HG03520 (cell line): ENCODE measurements around the gene ELFN1.

Experiments used
- ATAC-seq: cut with Tn5 transposase; IDR thresholded peaks from one replicate; pipeline ENCODE4 v1.9.1; 2021; ENCODE audit warnings: mild to moderate bottlenecking, moderate library complexity; ENCODE audit not compliant: unreplicated experiment

ELFN1 gene

DNA sequence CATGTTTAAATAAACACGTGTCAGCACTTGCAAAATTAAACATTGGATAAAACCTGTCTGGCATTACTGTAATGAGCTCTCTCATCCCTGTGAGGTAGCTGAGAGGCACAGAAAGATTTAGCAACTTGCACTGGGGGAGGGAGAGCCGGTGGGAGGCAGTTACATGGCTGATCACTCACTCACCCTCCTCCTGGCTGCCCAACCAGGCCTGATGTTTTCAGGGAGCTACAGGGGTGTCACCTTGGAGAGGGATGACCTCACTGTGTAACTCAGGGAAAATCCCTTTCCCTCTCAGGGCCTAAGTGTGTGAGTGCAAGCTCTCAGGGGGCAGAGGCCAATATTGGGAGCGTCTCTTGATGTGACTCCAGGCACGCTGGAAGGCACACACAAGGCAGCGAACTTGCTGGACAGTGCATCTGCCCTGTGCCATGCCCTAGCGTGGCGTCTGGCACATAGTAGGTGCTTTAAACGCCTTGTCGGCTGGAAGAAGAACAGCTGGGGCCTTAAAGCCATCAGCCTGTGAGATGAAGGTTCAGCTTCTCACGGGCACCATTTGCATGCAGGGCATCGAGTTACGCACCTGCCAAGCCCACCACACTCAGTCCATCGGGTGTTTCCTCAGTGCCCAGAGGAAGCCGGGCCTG, 51.1 kb downstream of the ELFN1 start:
- no peak for ATAC-seq

DNA sequence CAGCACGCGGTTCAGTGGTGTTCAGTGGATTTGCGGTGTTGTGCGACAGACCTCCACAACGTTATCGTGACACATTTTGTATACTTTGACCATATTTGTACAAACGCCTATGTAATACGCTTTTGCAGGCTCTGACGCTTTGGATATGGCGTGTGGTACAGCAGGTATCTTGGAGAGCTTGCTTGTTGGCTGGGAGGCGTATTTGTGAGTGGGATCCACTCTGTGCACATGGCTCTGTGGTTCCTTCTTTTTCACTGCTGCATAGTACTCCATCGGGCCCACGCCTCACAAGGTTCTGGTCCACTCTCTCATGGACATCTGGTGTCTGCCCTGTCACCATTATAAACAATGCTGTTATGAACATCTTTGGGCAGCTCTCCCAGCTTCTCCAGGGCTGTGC, 53.2 kb downstream of the ELFN1 start:
- ATAC-seq, result no peak

GRCh38 chr7:1724118-1724910, 54.2 kb downstream of the ELFN1 start:
- ATAC-seq, result no peak

GRCh38 chr7:1725199-1725690, 55.2 kb downstream of the ELFN1 start:
- ATAC-seq, result no peak

DNA sequence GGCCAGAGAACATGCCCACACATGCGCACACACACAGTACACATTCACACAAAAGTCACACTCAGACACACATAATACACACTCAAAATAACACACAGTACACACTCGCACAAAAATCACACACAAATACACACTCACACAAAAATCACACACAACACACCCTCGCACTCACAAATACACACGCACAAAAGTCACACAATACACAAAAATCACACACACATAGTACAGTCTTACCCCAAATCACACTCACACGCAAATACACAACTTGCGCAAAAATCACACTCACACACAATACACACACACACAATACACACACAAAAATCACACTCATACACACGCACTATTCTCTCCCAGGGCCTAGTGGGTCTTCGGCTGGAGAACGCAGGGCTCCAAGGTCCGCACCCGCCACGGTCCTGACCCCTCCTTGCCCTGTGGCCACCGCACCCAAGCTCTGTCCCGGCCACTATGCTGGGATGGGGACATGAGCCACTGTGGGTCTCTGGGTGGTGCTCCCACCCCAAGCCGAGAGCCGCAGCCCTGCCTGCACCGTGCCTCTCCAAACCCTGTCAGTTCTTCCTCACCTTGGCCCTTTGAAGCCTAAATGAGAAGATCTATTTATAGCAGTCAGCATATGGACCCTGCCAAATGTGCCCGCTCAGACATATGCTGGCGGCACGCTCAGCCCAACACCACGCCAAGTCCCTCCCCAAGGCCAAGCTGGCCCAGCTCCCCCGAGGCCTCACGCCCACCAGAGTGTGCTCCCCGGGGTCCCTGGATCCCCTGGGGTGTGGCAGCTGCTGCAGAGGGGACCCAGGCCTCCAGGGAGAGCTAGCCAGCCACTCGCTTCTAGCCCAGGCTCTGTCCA, 55.9 kb downstream of the ELFN1 start:
- ATAC-seq, result no peak

GRCh38 chr7:1727079-1727478, 57.0 kb downstream of the ELFN1 start:
- ATAC-seq, result no peak

- ATAC-seq, result no peak
Measured at GRCh38 chr7:1727812-1728570, 57.9 kb downstream of the ELFN1 start.

- ATAC-seq, result no peak
Measured at GRCh38 chr7:1729183-1729582, 59.1 kb downstream of the ELFN1 start.

- no peak for ATAC-seq
Measured at GRCh38 chr7:1729773-1730172, 59.7 kb downstream of the ELFN1 start.

- ATAC-seq, result no peak
Measured at GRCh38 chr7:1732072-1732471, 62.0 kb downstream of the ELFN1 start.

GRCh38 chr7:1732645-1733044, 62.6 kb downstream of the ELFN1 start:
- ATAC-seq, result no peak

DNA sequence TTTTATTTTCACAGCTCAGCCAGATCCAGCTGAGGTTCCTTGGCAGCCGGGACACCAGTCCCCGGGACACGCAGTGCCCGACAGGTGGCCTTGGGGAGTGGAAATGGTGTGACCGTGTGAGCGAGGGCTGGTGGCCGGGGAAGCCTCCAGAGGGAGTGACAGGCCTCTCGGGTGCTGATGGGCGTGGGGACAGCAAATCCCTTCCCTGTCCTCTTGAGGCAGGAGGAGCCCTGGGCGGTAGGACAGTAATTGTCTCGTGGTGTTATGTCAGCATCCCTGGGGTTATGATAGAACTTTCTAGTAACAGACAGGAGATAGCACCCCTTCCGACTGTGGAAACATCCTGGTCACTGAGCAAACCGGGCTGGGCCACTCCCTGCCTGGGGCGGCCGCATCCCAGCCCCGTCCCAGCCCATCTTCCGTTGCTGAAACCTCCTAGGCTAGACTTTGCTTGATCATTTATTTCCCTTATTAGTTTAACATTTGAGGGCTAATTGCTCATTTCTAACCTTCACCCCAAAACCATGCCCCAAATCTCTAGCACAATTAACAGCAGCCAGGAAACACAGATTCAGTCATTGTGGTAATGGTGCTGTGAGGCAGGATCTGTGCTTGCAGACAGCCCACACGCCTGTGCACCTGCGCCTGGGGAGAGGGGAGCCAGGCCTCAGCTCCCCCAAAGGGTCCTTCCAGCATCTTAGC, 63.3 kb downstream of the ELFN1 start:
- no peak for ATAC-seq

GRCh38 chr7:1733908-1734730, 64.0 kb downstream of the ELFN1 start:
- ATAC-seq, result no peak

GRCh38 chr7:1735262-1735661, 65.2 kb downstream of the ELFN1 start:
- no peak for ATAC-seq

- ATAC-seq, result no peak
Measured at GRCh38 chr7:1735806-1736483, 65.9 kb downstream of the ELFN1 start.

GRCh38 chr7:1736484-1736817, 66.4 kb downstream of the ELFN1 start:
- ATAC-seq, result no peak

DNA sequence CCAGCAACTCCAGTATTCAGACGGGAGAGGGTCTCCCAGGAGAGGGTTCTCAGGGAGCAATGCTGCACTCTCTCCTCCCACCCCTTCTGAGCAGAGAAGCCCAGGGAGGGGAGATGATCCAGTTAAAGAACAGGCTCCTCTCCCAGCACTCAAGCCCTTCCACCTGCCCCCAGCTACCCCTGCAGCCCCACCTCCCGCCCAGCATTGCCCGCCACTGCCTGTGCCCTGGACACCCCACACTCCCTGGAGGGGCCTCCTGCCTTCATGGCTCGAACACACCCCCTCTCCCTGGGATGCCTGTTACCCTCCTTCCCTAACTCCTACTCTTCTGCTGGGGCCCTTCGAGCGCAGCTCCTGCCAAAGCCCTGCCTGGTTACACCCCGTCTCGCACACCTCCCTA, 66.8 kb downstream of the ELFN1 start:
- ATAC-seq, result no peak

DNA sequence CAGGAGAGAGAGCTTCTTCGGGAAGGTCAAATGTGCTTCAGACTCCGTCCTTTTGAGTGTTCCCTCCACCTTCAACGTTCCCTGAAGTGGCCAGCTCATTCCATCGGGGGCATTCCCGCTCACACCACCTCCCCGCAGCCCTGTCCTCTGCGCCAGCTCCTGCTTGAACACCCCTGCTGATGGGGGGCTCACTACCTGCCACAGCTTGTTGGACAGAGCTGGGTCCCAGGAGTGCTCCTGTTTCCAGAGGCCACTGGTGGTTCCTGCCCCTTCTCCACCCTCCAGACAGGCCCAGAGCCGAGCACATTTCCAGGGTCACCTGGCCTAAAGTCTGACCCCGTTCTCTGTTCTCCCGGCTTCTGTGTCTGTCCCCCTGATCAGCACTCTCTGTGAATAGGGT, 67.4 kb downstream of the ELFN1 start:
- ATAC-seq, result no peak

GRCh38 chr7:1737956-1738355, 67.9 kb downstream of the ELFN1 start:
- ATAC-seq, result no peak
